SU-DHL-6 (cell line): ENCODE measurements around the gene ARIH1.
"Not testable (repeated sequence)": the region's sequence is repeated elsewhere in the genome, so short reads cannot be mapped to it uniquely, and the experiment has no call there.

Source experiments
- EZH2phosphoT487 ChIP-seq: fragments of 200-600 bp; sonication (generic), shearing (Covaris generic); conservative IDR thresholded peaks from 2 replicates; pipeline ENCODE4 v1.6.1; 2018; ENCODE audit warnings: mild to moderate bottlenecking, antibody characterized with exemption, low read length, moderate library complexity, mixed read lengths
- TF ChIP-seq, protein P1 (sequence below): fragments of 200-600 bp; sonication (generic); IDR thresholded peaks from one replicate; pipeline ENCODE4 v1.5.1; 2017; ENCODE audit warnings: antibody characterized with exemption, mild to moderate bottlenecking, low read length, moderate library complexity; ENCODE audit not compliant: insufficient read depth, poor library complexity, severe bottlenecking

- TF ChIP-seq, protein P1, sequence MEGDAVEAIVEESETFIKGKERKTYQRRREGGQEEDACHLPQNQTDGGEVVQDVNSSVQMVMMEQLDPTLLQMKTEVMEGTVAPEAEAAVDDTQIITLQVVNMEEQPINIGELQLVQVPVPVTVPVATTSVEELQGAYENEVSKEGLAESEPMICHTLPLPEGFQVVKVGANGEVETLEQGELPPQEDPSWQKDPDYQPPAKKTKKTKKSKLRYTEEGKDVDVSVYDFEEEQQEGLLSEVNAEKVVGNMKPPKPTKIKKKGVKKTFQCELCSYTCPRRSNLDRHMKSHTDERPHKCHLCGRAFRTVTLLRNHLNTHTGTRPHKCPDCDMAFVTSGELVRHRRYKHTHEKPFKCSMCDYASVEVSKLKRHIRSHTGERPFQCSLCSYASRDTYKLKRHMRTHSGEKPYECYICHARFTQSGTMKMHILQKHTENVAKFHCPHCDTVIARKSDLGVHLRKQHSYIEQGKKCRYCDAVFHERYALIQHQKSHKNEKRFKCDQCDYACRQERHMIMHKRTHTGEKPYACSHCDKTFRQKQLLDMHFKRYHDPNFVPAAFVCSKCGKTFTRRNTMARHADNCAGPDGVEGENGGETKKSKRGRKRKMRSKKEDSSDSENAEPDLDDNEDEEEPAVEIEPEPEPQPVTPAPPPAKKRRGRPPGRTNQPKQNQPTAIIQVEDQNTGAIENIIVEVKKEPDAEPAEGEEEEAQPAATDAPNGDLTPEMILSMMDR, result not testable (repeated sequence)
- not testable (repeated sequence) for TF ChIP-seq EZH2phosphoT487
Observed at GRCh38 chr15:72629068-72629570, 155.0 kb downstream of the ARIH1 start.
